GM19328 (cell line): ENCODE results near the gene GP1BB.
"Not testable (repeated sequence)": the region's sequence is repeated elsewhere in the genome, so short reads cannot be mapped to it uniquely, and the experiment has no call there.

Source experiments
- ATAC-seq: cut with Tn5 transposase; IDR thresholded peaks from one replicate; pipeline ENCODE4 v1.9.1; 2021; ENCODE audit warnings: mild to moderate bottlenecking, moderate library complexity; ENCODE audit not compliant: unreplicated experiment

Gene GP1BB

DNA sequence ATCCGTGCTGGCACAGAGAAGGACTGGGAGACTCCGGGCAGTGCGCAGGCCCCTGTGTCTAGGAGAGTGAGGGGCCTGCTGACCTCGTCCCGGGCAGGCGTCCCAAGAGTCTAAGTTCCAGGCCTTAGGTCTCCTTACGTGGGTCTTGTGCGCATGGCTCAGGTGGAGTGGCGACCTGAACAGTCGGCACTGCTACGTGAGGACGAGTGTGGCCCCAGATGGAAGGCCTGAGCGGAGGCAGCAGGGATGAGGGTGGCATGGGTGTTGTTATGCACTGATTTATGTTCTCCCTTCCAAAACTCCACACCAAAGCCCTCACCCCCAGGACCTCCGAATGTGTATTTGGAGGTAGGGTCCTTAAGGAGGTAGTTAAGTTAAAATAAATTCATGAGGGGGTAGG, 29.8 kb upstream of the GP1BB start:
- ATAC-seq: no peak

DNA sequence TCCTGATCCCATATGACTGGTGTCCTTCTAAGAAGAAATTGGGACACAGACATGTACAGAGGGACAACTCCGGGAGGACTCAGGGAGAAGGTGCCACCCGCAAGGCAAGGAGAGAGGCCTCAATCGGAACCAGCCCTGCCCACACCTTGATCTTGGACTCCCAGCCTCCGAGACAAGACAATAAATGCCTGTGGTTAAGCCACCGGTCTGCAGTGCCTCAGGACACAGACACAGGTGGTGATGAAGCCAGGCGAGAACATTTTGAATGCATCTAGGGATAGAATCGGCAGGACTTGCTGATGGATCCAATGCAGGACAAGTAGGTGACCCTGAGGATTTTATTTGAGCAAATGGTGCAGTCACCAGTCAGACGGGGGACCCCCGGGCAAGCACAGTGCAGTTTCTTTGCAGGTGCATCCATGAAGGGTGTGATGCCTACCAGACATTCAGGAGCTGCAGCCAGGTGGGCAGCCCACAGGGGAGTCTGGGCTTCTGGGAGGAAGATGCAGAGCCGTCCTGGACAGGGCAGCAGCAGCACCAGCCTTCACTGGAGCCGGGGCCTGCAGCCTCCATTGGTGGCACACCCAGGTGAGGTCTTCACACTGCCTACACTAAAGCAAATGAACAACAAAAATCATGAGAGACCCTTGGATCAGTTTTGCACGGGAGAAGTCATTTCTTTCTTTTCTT, 29.2 kb upstream of the GP1BB start:
- ATAC-seq: no peak

DNA sequence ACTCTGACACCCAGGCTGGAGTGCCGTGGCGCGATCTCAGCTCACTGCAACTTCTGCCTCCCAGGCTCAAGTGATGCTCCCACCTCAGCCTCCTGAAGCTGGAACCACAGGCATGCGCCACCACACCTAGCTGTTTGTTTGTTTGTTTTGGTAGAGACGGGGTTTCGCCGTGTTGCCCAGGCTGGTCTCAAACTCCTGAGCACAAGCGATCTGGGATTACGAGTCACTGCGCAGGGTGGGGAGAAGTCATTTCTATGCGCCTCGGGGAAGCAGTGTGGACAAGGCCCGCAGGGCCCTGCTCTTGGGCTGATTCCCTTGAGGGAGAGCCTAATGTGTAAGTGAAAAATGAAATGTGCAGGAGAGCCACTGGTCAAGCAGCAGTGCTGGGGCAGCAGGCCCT, 28.6 kb upstream of the GP1BB start:
- ATAC-seq: no peak

DNA sequence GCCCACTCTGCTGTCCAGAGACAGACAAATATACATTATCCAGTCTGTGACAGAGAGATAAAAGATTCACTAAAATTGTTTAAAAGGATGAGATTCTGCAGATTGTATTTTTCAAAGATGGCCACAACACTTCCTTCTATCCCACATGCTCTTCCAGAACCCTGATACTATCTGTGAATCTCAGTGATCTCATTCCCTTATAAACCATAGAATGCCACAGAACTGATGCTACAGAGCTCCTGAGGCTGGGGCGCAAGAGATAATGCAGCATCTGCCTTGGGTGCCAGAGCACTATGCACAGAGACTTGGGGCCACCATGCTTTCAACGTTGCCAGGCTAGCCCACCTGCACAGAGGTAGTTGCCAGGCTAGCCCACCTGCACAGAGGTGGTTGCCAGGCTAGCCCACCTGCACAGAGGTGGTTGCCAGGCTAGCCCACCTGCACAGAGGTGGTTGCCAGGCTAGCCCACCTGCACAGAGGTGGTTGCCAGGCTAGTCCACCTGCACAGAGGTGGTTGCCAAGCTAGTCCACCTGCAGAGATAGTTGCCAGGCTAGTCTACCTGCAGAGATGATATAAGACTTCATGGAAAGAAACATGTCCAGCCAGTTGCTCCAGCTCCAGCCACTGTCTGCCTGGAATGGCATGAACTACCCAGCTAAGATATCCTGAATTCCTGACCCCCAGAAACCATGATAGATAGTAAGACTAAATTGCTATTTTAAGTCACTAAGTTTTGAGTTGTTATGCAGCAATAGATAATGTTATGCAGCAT, 26.6 kb upstream of the GP1BB start:
- no peak for ATAC-seq

DNA sequence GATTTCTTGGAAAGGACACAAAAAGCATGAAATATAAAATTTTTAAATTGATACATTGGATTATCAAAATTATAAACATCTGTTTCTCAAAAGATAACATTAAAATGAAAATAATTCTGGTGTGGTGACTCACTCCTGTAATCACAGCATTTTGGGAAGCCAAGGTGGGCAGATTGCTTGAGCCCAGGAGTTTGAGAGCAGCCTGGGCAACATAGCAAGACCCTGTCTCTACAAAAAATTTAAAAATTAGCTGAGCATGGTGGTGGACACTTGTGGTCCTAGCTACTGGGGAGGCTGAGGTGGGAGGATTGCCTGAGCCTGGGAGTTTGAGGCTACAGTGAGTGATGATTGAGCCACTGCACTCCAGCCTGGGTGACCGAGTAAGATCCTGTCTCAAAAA, 25.5 kb upstream of the GP1BB start:
- ATAC-seq: not testable (repeated sequence)

DNA sequence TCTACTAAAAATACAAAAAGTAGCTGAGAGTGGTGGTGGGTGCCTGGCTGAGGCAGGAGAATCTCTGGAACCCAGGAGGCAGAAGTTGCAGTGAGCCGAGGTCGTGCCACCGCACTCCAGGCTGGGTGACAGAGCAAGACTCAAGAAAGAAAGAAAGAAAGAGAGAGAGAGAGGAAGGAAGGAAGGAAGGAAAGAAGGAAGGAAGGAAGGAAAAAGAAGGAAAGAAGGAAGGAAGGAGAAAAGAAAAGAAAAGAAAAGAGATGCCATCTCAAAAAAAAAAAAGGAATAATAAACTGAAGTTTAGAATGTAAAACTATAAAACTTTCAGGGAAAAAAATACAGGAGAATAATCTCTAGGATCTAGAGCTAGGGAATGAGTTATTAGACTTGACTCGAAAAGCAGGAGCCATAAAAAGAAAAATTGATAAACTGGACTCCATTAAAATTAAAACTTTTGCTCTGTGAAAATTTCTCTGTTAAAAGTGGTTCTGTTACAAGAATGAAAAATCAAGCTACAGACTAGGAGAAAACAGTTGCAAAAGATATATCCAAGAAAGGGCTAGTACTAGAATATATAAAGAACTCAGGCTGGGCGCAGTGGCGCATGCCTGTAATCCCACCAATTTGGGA, 22.4 kb upstream of the GP1BB start:
- ATAC-seq: no peak

DNA sequence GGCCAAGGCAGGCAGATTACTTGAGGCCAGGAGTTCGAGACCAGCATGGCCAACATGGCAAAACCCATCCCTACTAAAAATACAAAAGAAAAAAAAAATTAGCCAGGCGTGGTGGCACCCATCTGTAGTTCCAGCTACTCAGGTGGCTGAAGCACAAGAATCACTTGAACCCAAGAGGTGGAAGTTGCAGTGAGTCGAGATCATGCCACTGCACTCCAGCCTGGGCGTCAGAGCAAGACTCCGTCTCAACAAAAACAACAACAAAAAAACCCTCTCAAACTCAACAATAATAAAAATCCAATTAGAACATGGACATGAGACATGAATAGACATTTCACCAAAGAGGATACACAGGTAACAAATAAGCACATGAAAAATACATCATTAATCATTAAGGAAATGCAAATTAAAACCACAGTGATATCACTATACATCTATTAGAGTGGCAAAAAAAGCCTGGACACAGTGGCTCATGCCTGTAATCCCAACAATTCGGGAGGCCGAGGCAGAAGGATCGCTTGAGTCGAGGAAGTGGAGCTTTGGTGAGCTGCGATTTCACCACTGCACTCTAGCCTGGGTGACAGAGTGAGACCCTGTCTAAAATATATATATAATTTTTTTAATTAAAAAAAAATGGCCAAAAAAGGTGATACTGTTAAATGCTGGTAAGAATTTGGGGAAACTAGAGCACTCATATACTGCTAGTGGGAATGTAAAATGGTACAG, 21.8 kb upstream of the GP1BB start:
- no peak for ATAC-seq

DNA sequence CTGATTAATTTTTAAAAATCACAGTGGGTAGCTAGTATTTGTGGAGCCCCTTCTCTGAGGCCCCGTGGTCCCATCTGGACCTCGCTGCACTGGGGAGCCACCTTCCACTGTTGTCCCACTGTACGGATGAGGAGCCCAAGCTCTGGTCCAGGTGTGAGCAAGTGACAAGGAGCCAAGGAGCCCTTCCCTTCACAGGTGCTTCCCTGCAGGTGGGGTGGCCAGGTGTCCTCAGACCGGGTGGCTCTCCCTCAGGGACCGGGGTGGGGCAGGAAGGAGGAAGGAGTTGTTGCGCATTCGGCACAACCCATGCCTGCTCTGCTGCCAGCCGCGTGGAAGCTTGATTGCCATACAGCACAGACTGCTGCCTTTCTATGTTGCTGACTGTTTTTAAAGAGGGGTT, 19.5 kb upstream of the GP1BB start:
- no peak for ATAC-seq

DNA sequence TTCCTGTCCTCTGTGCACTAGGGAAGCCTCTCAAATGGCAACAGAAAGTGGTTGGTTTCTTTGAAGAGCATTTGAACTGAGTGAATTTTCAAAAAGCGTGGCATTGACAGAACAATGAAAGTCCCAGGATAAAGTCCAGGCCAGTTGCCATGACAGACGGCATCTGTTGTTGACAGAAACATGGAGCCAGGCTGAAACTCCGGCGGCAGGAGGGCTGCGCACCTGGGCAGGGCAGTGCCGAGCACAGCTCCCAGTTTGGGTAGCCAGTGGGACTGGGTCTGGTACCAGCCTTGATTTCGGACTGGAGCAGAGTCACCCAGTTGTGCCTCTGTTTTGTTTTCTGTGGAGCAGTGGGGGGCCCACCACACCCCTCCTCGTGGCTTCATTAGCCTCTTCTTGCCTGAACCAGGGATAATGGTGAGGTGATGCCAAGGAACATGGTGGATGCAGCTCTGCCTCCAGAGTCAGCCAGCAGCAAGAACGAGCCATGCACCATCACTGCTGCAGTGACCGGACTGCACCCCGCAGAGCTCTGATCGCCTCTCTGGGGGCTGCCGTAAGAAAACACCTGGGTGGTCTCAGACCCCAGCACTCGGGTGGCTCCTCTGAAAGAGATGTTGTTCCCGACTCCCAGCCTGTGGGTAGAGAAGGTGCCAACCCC, 18.9 kb upstream of the GP1BB start:
- ATAC-seq: no peak

DNA sequence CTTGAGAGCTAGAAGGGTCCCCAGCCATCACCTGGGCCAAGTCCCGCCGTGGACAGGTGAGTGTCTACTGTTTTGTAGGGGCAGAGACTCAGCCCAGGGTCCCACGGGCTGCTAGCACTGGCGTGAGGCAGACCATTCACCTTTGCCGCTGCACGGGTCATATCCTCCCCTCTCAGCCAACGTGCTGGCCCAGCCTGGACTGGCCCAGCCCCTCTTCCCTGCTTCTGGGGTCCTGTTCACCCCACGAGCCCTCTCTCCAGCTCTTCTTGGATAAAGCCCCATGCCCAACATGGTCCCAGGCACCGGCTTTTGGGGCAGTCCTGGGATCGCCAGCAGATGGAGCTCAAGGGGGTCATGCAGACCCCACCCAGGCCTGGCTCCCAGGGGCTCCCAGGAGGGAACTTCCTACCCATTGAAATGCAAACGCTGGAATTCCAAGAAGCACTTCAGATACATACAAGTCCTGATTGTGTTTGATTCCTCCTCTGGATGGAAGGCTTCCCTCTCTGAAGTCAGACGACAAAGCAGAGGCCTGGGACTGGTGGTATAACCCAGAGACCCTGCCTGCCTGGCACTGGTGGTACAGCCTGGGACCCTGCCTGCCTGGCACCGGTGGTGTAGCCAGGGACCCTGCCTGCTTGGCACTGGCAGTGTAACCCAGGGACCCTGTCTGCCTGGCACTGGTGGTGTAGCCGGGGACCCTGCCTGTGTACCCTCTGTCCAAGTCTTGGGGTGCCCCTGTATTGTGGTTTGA, 18.0 kb upstream of the GP1BB start:
- no peak for ATAC-seq

DNA sequence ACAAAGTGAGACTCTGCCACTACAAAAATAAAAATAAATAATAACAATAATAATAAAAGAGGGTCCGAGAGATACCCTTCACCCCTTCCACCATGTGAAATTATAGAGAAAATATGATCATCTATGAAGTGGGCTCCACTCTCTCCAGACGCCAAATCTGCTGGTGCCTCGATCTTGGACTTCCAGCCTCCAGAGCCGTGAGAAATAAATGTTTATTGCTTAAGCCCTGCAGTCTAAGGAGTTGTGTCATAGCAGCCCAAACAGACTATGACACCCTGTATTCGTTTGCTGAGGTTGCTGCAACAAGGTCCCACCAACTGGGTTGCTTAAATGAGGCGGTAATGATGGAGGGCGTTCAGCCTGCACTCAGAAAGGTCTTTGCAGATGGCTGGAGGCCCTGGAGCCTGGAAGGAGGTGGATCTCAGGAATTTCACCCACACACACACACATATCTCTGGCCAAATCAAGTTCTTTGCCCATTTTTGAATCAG, 16.6 kb upstream of the GP1BB start:
- no peak for ATAC-seq

DNA sequence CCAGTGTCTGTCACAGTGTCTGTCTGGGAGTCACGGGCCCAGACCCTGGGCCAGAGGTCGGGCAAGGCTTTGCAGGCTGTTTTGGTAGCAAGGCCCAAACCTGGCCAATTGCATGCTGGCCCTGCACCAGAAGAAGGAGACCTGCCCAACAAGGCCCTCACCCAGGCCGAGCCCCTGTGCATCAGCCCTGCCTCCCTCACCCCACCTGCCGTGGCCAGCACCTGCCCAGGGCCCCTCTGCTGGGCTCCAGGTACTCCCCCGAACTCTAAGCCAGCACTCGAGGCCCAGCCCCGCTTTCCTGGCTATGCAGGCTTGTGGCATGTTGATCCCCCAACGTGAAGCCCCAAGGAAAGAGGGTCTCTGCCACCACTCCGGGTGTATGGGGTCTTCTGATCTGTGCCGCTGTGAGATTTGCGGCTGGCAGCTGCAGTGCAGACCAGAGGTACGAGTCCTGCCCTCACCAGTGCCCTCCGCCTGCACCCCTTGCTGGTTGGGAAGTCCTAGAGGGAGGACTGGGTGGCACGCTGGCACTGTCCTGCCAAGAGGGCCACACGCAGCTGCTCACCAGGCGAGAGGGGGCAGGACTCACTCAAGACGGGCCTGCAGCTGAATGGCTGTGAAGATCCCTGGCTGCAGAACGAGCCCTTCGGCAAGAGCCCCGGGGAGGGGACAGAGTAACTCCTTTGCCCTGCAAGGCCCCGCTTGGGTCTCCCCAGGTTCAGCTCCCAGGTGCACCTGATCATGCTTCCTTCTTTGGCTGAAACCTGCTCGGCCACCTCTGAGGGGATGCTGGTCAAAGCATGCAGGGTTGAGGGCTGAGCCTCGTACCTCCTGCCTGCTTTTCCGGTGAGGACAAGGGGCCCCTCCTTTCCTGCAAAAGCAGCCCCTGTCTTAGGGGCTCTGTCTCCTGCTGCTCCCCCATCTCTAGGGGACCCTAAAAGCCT, 15.7 kb upstream of the GP1BB start:
- ATAC-seq: no peak

DNA sequence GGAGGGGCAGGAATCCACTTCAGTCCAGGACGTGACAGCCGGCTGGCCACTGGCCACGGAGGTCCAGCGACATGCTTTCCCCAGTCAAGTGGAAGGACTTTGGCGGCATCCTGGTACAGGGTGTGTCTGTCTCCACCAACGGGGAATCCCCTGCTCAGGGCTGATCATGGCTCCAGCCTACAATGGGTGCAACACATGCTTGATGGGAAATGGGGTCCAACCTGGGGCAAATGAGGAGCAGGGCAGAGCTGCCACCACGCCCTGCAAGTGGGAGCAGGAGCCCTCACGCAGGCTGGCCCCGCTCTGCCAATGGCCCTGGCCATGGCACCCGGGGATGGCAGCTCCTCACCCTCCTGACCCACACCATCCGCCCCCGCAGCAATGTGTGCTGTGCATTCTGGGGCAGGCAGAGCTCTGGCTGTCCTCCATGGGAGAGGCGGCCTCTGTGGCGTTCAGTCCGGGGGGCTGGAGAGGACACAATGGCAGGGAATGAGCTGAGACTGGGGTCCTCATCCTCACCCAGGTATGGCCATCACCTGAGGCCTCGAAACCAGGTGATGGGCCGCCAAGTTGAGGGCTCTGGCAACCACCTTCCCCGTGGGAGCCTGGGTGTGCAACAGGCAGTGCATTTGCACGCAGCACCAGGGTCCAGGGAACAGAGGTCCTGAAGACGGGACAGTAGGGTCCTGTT, 14.9 kb upstream of the GP1BB start:
- ATAC-seq: no peak

DNA sequence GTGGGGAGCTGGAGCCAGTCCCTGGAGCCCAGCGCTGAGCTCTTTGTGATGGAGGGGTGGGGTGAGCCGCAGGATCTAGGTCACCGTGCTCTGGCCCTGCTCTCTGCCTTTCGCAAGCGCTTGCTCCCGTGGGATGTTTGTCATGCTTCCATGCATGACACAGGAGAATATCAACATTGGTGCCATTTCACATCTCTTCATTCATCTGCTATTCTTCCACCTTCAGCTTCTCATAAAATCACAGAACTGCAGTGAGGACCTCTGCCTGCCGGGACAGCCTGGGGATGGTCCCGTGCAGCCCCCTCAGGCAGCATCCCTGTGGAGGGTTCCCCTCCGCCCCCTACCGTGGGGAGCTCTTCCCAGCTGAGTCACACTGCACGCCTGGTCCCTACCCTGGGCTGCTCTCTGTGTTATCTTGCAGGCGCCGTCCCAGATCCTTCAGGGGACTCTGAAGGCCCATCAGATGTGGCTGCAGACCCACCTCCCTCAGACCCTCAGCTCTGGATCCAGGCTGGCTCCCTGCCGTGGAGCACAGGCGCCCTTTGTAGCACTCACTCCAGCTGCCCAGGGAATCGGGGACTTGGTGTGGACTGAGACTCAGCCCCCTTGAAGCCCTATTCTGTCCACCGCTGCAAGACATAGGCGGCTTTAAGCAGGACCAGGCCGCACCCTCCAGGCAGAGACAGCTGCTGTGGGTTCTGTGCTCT, 14.1 kb upstream of the GP1BB start:
- ATAC-seq: no peak

DNA sequence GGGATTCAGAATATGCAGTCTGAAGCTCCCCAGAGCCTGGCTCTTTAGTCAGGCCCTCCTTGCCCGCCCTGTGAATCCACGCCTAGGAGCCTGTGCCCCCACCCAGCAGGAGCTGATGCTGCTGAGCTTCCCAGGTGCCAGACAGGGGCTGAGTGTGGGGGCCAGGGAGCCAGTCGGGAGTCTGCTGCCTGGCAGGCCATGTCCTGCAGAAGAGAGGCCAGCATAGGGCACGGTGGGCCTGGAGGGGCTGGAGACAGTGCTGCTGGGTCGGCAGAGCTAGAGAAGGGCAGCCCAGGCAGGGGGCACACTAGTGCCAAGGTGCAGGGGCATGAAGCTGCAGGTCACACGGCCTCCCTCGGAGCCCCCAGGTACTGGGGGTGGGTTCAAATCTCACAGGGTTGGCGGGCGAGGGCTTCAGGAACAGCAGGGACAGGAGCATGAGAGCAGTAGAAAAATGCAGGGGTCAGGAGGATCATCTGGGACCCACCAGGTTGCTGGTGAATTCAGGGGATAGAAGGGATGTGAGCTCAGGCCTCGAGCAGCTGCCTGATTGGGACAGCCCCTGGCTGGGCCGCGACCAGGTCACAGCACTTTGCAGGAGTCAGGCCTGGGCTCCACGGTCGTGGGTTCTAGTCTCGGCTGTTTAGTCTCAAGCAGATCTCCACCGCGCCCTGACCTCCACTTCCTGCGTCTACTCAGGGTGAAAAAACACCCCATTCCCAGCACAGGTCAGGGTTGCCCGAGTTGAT, 13.1 kb upstream of the GP1BB start:
- ATAC-seq: no peak

DNA sequence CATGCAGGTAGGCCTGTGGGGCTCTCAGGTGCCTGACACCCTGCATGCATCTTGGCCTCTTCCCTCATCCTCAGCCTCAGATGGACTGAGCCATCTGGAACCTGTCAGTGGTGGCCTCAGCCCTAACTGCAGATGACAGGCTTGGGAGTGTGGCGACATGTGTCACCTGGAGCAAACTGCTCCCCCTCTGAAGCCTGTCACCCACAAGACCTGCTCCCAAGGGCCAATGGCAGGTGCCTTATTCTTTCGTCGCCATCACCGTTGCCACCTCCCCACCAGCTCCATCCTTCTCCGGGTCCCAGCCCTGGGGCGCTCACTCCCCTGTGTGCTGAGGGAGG, 12.6 kb upstream of the GP1BB start:
- no peak for ATAC-seq

DNA sequence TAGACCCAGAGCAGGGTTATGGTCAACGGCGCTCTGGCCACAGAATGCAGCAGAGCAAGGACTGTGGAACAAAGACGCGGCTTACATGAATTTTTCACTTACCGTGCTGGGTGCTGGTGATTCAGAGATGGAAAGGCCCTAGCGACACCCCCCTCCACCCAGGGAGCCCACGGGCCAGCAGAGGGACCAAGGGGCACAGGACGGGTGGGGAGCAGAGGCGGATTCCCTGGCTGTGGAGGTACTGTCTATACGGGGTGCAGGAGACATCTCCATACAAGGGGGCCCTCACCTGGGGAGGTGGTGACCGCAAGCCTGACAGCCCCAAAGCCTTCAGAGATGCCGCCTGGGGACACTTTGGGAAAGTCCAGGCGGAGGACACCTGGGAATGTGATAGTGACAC, 10.1 kb upstream of the GP1BB start:
- no peak for ATAC-seq
